Left lung (tissue), 10 donors: ENCODE results near the gene ATP6V1B1. TPM values are rescaled to one million over a fixed set of nuclear protein-coding genes. Genes with fewer than 3 reads are reported as not detected.
"Not testable (repeated sequence)": the region's sequence is repeated elsewhere in the genome, so short reads cannot be mapped to it uniquely, and the experiment has no call there.

Source experiments
- ATAC-seq: fragments of 200-7000 bp; cut with Tn5 transposase; one replicate; pipeline ENCODE4 v1.9.1; 2020; ENCODE audit warnings: moderate library complexity
- DNase-seq, 4 donors: peaks; one replicate each; pipeline ENCODE4 v3.0.0-alpha.2; 2013 to 2020
- H3K27ac ChIP-seq, 2 donors: fragments of 200-600 bp; sonication (generic) in 1 of 2; one replicate each; pipeline versions ENCODE4 v1.5.0 to v1.8.0; 2020 to 2021
- H3K27me3 ChIP-seq, 2 donors: fragments of 200-600 bp; sonication (generic) in 1 of 2; one replicate each; pipeline versions ENCODE4 v1.5.0 to v1.8.0; 2020 to 2021
- H3K36me3 ChIP-seq, 2 donors: fragments of 200-600 bp; sonication (generic) in 1 of 2; one replicate each; pipeline versions ENCODE4 v1.5.0 to v1.8.0; 2020 to 2021
- H3K4me1 ChIP-seq, 2 donors: fragments of 200-600 bp; one replicate each; pipeline ENCODE4 v1.8.0; 2021
- H3K4me3 ChIP-seq, 2 donors: fragments of 200-600 bp; sonication (generic) in 1 of 2; one replicate each; pipeline versions ENCODE4 v1.5.0 to v1.8.0; 2020 to 2021; ENCODE audit warnings: mild to moderate bottlenecking in 1 of 2
- H3K9me3 ChIP-seq, 2 donors: fragments of 200-600 bp; sonication (generic) in 1 of 2; one replicate each; pipeline versions ENCODE4 v1.5.0 to v1.8.0; 2020 to 2021
- CTCF ChIP-seq, 2 donors: fragments of 200-600 bp; sonication (generic) in 1 of 2; IDR thresholded peaks; one replicate each; pipeline versions ENCODE4 v1.5.0 to v1.8.0; 2021; ENCODE audit warnings: antibody characterized with exemption in 2 of 2
- intact Hi-C, 2 donors: fragments of 100-400 bp; cut with DNase I; formaldehyde crosslinking; loops; one replicate each; pipeline versions ENCODE4 v1.11.2 to v1.14.2; 2022
- polyA plus RNA-seq, 6 donors: library from polyadenylated mRNA; unstranded; fragments of 120-200 nt; gene quantifications; one replicate each; pipeline ENCODE4 v1.2.1, GENCODE V29; 2013; ENCODE audit not compliant: insufficient read length in 6 of 6
- total RNA-seq, 2 donors: library from RNA; stranded (reverse); fragmentation: NEBNext Ultra II Directional; extraction: Animal tissue kit (Norgen Biotek cat#: 25700); gene quantifications; one replicate each; pipeline ENCODE4 v1.2.1, GENCODE V29; 2021
- donor health status: DM: no; HTN: yes; CAD: no.
- donor health status: DM: no; HTN: no; CAD: no.

The ATP6V1B1 gene
- total and polyA plus RNA-seq, 8 donors: 0.76 to 5.5 (median 4.7) TPM

DNA sequence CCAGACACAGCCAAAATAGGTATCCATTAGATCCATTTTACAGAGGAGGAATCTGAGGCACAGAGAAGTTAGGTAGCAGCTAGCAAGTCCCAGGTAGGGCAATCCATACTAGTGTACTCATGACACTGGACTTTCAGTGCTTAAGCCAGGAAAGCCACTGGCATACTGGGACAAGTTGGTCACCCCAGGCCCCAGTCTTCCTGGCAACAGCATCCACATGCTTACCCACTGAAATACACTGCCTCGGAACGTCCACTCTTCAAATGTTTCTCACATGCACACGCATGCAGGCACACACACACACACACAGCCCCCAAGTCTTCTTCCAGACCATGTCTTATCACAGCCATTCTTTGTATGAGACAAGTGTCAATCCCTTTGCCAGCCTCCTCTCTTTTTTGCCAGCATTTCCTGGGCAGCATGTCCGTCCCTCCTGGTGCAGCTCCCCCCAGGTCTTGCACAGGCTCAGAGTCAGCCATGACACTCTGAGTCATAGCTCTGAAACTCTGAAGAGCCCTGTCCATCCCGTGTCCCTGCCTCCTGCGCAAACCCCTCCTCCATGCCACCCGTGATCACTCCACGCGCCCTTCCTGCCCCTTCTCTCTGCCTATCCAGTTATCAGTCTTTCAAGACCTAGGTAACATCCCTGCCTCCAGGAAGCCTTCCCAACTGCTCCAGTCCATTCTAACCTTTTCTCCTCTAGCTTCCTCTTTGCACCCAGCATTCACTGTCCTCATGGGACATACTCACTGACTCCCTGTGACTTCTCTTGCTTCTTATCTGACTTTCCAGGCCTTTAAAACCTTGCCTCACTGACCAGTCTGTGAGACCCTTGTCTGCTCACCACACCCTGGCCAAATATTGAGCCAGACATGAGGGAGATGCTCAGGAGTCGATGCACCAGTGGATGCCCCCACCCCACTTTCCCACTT lies 69.8 kb downstream of the ATP6V1B1 start:
- Histone ChIP-seq H3K4me1 (peaks cover 3 to 10% of the 10 kb centered on the region in 2 donors), H3K4me3 (no peak overlapping the region), H3K36me3 (no peaks in the 10 kb centered on the region), H3K27me3 (peaks cover 0 to 5% of the 10 kb centered on the region in 2 donors), H3K9me3 (no peaks in the 10 kb centered on the region), H3K27ac (no peak overlapping the region)
- TF ChIP-seq CTCF (IDR thresholded peaks at IDR 0.05): no peak
- ATAC-seq: no peak
- intact Hi-C loops: no loop called here
- no peak for DNase-seq

DNA sequence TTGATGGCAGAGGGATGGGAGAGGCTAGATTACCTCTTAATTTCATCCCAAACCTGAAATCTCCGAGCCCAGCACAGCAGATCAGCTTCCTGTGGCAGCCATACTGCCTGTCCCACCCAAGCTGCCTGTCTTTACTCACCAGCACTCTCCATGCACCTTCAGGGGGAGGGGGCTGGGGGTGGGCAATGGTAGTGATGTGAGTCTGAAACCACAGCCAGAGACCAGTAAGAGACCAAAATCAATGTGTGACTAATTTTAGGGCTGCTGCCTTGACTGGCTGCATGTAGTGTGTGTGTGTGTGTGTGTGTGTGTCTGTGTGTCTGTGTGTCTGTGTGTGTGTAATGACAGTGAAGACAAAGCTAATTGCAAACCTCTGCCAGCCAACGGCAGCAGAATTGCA lies 70.6 kb downstream of the ATP6V1B1 start:
- intact Hi-C loops: no loop called here
- peaks cover 0 to 2% of the 10 kb centered on the region in 2 donors for H3K4me1 ChIP-seq
- no peak overlapping the region for H3K27ac ChIP-seq
- no peak for TF ChIP-seq CTCF (IDR thresholded peaks at IDR 0.05)
- ATAC-seq (no peak), DNase-seq (no peak)
- H3K9me3 ChIP-seq: no peaks in the 10 kb centered on the region
- no peaks in the 10 kb centered on the region for H3K36me3 ChIP-seq
- no peak overlapping the region for H3K4me3 ChIP-seq
- H3K27me3 ChIP-seq: peaks cover 0 to 12% of the 10 kb centered on the region in 2 donors

- Histone ChIP-seq H3K4me1 (no peaks in the 10 kb centered on the region), H3K36me3 (no peaks in the 10 kb centered on the region), H3K4me3 (no peak overlapping the region), H3K9me3 (no peaks in the 10 kb centered on the region), H3K27ac (no peak overlapping the region), H3K27me3 (peaks cover 0 to 12% of the 10 kb centered on the region in 2 donors)
- intact Hi-C loops: no loop called here
- ATAC-seq (no peak), DNase-seq (no peak)
- no peak for TF ChIP-seq CTCF (IDR thresholded peaks at IDR 0.05)
Measured at GRCh38 chr2:71006955-71007799, 71.5 kb downstream of the ATP6V1B1 start.

GRCh38 chr2:71008342-71008741 lies 72.6 kb downstream of the ATP6V1B1 start:
- no peaks in the 10 kb centered on the region for H3K36me3 ChIP-seq
- TF ChIP-seq CTCF (IDR thresholded peaks at IDR 0.05): no peak
- no peaks in the 10 kb centered on the region for H3K4me1 ChIP-seq
- H3K4me3 ChIP-seq: no peak overlapping the region
- H3K9me3 ChIP-seq: no peaks in the 10 kb centered on the region
- no peak overlapping the region for H3K27ac ChIP-seq
- H3K27me3 ChIP-seq: peaks cover 0 to 12% of the 10 kb centered on the region in 2 donors
- intact Hi-C loops: no loop called here
- DNase-seq (no peak), ATAC-seq (no peak)

DNA sequence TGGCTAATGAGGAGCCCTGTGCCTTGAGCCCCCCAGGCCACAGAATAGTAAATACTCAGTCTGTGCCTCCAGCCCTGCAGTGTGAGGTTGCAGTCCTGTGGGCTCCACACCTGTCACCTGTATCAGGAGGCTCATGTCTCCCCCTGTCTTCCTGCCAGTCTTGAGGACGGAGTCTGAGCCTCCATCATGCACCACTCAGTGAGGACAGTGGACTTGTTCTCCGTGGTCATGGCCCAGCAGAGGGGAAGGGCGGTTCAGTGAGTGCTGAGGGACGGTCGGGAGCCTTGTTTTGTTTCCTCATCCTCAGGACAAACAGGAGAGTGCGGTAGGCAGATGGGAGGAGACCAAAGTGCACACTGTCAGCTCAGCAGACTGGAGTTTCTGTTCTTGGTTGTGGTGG lies 76.1 kb downstream of the ATP6V1B1 start:
- peaks cover 0 to 17% of the 10 kb centered on the region in 2 donors for H3K27me3 ChIP-seq
- H3K9me3 ChIP-seq, H3K4me3 ChIP-seq, H3K36me3 ChIP-seq, H3K27ac ChIP-seq, DNase-seq, H3K4me1 ChIP-seq, ATAC-seq, intact Hi-C loops: not testable (repeated sequence)

Other genes with a start within 250 kb of the ATP6V1B1 start
- 10 to 100 TPM in 1 of 2 donors, under 1 TPM in 1; 0.92 to 12.2 TPM for gene ADD2, start 167.7 kb upstream of the ATP6V1B1 start, total RNA-seq
- 10 to 100 TPM in 1 of 6 donors, 1 to 10 TPM in 5; 4.6 to 10.0 (median 6.5) TPM for gene ADD2, start 167.7 kb upstream of the ATP6V1B1 start, polyA plus RNA-seq
- not detected for gene FIGLA, start 145.3 kb upstream of the ATP6V1B1 start, total RNA-seq
- gene FIGLA, start 145.3 kb upstream of the ATP6V1B1 start, polyA plus RNA-seq: not detected
- under 1 TPM; 0.20 to 0.31 TPM for gene CLEC4F, start 115.3 kb upstream of the ATP6V1B1 start, total RNA-seq
- under 1 TPM; 0.06 to 0.35 (median 0.11) TPM for gene CLEC4F, start 115.3 kb upstream of the ATP6V1B1 start, polyA plus RNA-seq
- gene CD207, start 100.1 kb upstream of the ATP6V1B1 start, total RNA-seq: under 1 TPM; 0.13 to 0.73 TPM
- gene CD207, start 100.1 kb upstream of the ATP6V1B1 start, polyA plus RNA-seq: under 1 TPM in 2 of 6 donors, not detected in 4; 0.07 to 0.17 TPM
- 1 to 10 TPM in 1 of 2 donors, under 1 TPM in 1; 0.71 to 1.3 TPM for gene VAX2, start 35.3 kb upstream of the ATP6V1B1 start, total RNA-seq
- gene VAX2, start 35.3 kb upstream of the ATP6V1B1 start, polyA plus RNA-seq: 1 to 10 TPM; 1.2 to 2.4 (median 1.5) TPM
- under 1 TPM; 0.52 to 0.96 TPM for gene ANKRD53, start 42.7 kb downstream of the ATP6V1B1 start, total RNA-seq
- 1 to 10 TPM; 2.1 to 4.7 (median 3.0) TPM for gene ANKRD53, start 42.7 kb downstream of the ATP6V1B1 start, polyA plus RNA-seq
- 10 to 100 TPM; 63.8 to 72.3 TPM for gene TEX261, start 59.0 kb downstream of the ATP6V1B1 start, total RNA-seq
- 10 to 100 TPM; 45.8 to 60.5 (median 54.3) TPM for gene TEX261, start 59.0 kb downstream of the ATP6V1B1 start, polyA plus RNA-seq
- gene NAGK, start 132.7 kb downstream of the ATP6V1B1 start, total RNA-seq: 100 to 1,000 TPM; 138 to 183 TPM
- gene NAGK, start 132.7 kb downstream of the ATP6V1B1 start, polyA plus RNA-seq: 100 to 1,000 TPM in 3 of 6 donors, 10 to 100 TPM in 3; 89.7 to 109 (median 101) TPM
- 10 to 100 TPM; 15.6 to 18.5 TPM for gene MCEE, start 194.3 kb downstream of the ATP6V1B1 start, total RNA-seq
- 10 to 100 TPM; 21.8 to 33.2 (median 25.6) TPM for gene MCEE, start 194.3 kb downstream of the ATP6V1B1 start, polyA plus RNA-seq
- 10 to 100 TPM; 22.1 to 28.8 TPM for gene MPHOSPH10, start 194.7 kb downstream of the ATP6V1B1 start, total RNA-seq
- 10 to 100 TPM; 45.6 to 51.1 (median 48.9) TPM for gene MPHOSPH10, start 194.7 kb downstream of the ATP6V1B1 start, polyA plus RNA-seq